NT2/D1 (cell line): ENCODE results near the gene KRTAP3-2.

Source experiments
- DNase-seq: peaks from one replicate; pipeline ENCODE4 v3.0.0-alpha.2; 2011; ENCODE audit warnings: low read depth, low spot score
- H3K27me3 ChIP-seq: 2 replicates; pipeline ENCODE4 v1.6.0; 2011; ENCODE audit warnings: mild to moderate bottlenecking; ENCODE audit not compliant: insufficient read length, insufficient read depth
- H3K36me3 ChIP-seq: 2 replicates; pipeline ENCODE4 v1.6.1; 2011; ENCODE audit warnings: mild to moderate bottlenecking, low read length, mixed read lengths; ENCODE audit not compliant: insufficient read depth, insufficient read length
- H3K4me1 ChIP-seq: 2 replicates; pipeline ENCODE4 v1.5.1; 2011; ENCODE audit not compliant: insufficient read depth, insufficient read length
- H3K4me3 ChIP-seq: 2 replicates; pipeline ENCODE4 v1.5.1; 2011; ENCODE audit warnings: low read depth; ENCODE audit not compliant: insufficient read length
- H3K9ac ChIP-seq: 2 replicates; pipeline ENCODE4 v1.6.0; 2011; ENCODE audit warnings: low read depth; ENCODE audit not compliant: insufficient read length
- H3K9me3 ChIP-seq: 2 replicates; pipeline ENCODE4 v1.5.1; 2011; ENCODE audit warnings: mild to moderate bottlenecking, low read length; ENCODE audit not compliant: insufficient read depth
- SUZ12 ChIP-seq: IDR thresholded peaks from 2 replicates; pipeline ENCODE4 v1.6.1; 2011; ENCODE audit not compliant: insufficient read length, insufficient read depth; ENCODE audit errors: extremely low read depth
- YY1 ChIP-seq: IDR thresholded peaks from 2 replicates; pipeline ENCODE4 v1.6.1; 2011; ENCODE audit not compliant: insufficient read length, insufficient read depth
- ZNF274 ChIP-seq: IDR thresholded peaks from 2 replicates; pipeline ENCODE4 v1.6.1; 2011; ENCODE audit warnings: mild to moderate bottlenecking, low read depth, low read length

The KRTAP3-2 gene

GRCh38 chr17:40993839-40994238 is 5.9 kb downstream of the KRTAP3-2 start, which contains the start of gene KRTAP3-3:
Gene KRTAP3-3 (minus strand): TSS chr17:40994164. CDS start chr17:40994097, 67 bp downstream.
- Histone ChIP-seq H3K4me1 (peaks cover 2% of the 10 kb centered on the region), H3K9ac (no peak within 1 kb of the TSS), H3K27me3 (no peaks in the 10 kb centered on the region), H3K9me3 (peaks cover 4% of the 10 kb centered on the region; the same call in 1 of the 2 replicates), H3K4me3 (no peak within 1 kb of the TSS), H3K36me3 (no peaks in the 10 kb centered on the region)
- no peak for DNase-seq
- TF ChIP-seq SUZ12 (no peak), YY1 (no peak), ZNF274 (no peak)

- no peak for DNase-seq
- no peak overlapping the region for H3K9ac ChIP-seq
- TF ChIP-seq ZNF274 (no peak), SUZ12 (no peak), YY1 (no peak)
- H3K4me1 ChIP-seq: peaks cover 2% of the 10 kb centered on the region
- no peak overlapping the region for H3K4me3 ChIP-seq
- no peaks in the 10 kb centered on the region for H3K27me3 ChIP-seq
- no peaks in the 10 kb centered on the region for H3K36me3 ChIP-seq
- peaks cover 4% of the 10 kb centered on the region; the same call in 1 of the 2 replicates for H3K9me3 ChIP-seq
Measured at GRCh38 chr17:40993084-40993483, 6.6 kb downstream of the KRTAP3-2 start.

GRCh38 chr17:40992666-40993065 is 7.0 kb downstream of the KRTAP3-2 start:
- no peak for DNase-seq

GRCh38 chr17:40986920-40987319 is 12.8 kb downstream of the KRTAP3-2 start:
- Histone ChIP-seq H3K9ac (no peak overlapping the region), H3K36me3 (no peaks in the 10 kb centered on the region), H3K27me3 (no peaks in the 10 kb centered on the region), H3K4me3 (no peak overlapping the region), H3K9me3 (peaks cover 4% of the 10 kb centered on the region; the same call in 1 of the 2 replicates), H3K4me1 (no peaks in the 10 kb centered on the region)
- TF ChIP-seq ZNF274 (no peak), YY1 (no peak), SUZ12 (no peak)
- no peak for DNase-seq

More at GRCh38 chr17:40992666-40993065, 7.0 kb downstream of the KRTAP3-2 start:
- Histone ChIP-seq H3K4me1 (peaks cover 2% of the 10 kb centered on the region), H3K36me3 (no peaks in the 10 kb centered on the region), H3K27me3 (no peaks in the 10 kb centered on the region), H3K9ac (no peak overlapping the region), H3K9me3 (peaks cover 4% of the 10 kb centered on the region; the same call in 1 of the 2 replicates), H3K4me3 (no peak overlapping the region)
- no peak for TF ChIP-seq SUZ12
- no peak for TF ChIP-seq ZNF274
- no peak for TF ChIP-seq YY1

GRCh38 chr17:40984226-40984625 is 15.5 kb downstream of the KRTAP3-2 start, which contains the start of gene KRT40:
Gene KRT40 (minus strand): TSS chr17:40984326. CDS start chr17:40984273, 53 bp downstream.
- no peaks in the 10 kb centered on the region for H3K27me3 ChIP-seq
- H3K9ac ChIP-seq: no peak within 1 kb of the TSS
- no peak for TF ChIP-seq ZNF274
- no peak for TF ChIP-seq SUZ12
- no peak for TF ChIP-seq YY1
- no peaks in the 10 kb centered on the region for H3K36me3 ChIP-seq
- H3K4me3 ChIP-seq: no peak within 1 kb of the TSS
- no peaks in the 10 kb centered on the region for H3K9me3 ChIP-seq
- DNase-seq: no peak
- H3K4me1 ChIP-seq: peaks cover 3% of the 10 kb centered on the region

- Histone ChIP-seq H3K27me3 (no peaks in the 10 kb centered on the region), H3K9me3 (no peaks in the 10 kb centered on the region), H3K4me3 (no peak overlapping the region), H3K4me1 (peaks cover 3% of the 10 kb centered on the region), H3K9ac (no peak overlapping the region), H3K36me3 (no peaks in the 10 kb centered on the region)
- TF ChIP-seq SUZ12 (no peak), ZNF274 (no peak), YY1 (no peak)
- no peak for DNase-seq
Measured at GRCh38 chr17:40981115-40981514, 18.6 kb downstream of the KRTAP3-2 start.

GRCh38 chr17:40980596-40980995 is 19.1 kb downstream of the KRTAP3-2 start:
- no peak overlapping the region for H3K9ac ChIP-seq
- no peaks in the 10 kb centered on the region for H3K27me3 ChIP-seq
- no peaks in the 10 kb centered on the region for H3K9me3 ChIP-seq
- TF ChIP-seq ZNF274 (no peak), SUZ12 (no peak), YY1 (no peak)
- peaks cover 3% of the 10 kb centered on the region for H3K4me1 ChIP-seq
- no peaks in the 10 kb centered on the region for H3K36me3 ChIP-seq
- H3K4me3 ChIP-seq: no peak overlapping the region
- DNase-seq: no peak

- Histone ChIP-seq H3K27me3 (no peaks in the 10 kb centered on the region), H3K4me1 (peaks cover 3% of the 10 kb centered on the region), H3K36me3 (no peaks in the 10 kb centered on the region), H3K4me3 (no peak overlapping the region), H3K9ac (no peak overlapping the region), H3K9me3 (no peaks in the 10 kb centered on the region)
- no peak for TF ChIP-seq SUZ12
- TF ChIP-seq ZNF274: no peak
- no peak for TF ChIP-seq YY1
- DNase-seq: no peak
Measured at GRCh38 chr17:40980117-40980516, 19.6 kb downstream of the KRTAP3-2 start.
